GM18498 (cell line): Measurements from ENCODE around the gene FARP1.

ENCODE experiments used
- ATAC-seq: cut with Tn5 transposase; IDR thresholded peaks from one replicate; pipeline ENCODE4 v1.9.1; 2021; ENCODE audit warnings: mild to moderate bottlenecking, moderate library complexity; ENCODE audit not compliant: unreplicated experiment

The FARP1 gene, protein sequence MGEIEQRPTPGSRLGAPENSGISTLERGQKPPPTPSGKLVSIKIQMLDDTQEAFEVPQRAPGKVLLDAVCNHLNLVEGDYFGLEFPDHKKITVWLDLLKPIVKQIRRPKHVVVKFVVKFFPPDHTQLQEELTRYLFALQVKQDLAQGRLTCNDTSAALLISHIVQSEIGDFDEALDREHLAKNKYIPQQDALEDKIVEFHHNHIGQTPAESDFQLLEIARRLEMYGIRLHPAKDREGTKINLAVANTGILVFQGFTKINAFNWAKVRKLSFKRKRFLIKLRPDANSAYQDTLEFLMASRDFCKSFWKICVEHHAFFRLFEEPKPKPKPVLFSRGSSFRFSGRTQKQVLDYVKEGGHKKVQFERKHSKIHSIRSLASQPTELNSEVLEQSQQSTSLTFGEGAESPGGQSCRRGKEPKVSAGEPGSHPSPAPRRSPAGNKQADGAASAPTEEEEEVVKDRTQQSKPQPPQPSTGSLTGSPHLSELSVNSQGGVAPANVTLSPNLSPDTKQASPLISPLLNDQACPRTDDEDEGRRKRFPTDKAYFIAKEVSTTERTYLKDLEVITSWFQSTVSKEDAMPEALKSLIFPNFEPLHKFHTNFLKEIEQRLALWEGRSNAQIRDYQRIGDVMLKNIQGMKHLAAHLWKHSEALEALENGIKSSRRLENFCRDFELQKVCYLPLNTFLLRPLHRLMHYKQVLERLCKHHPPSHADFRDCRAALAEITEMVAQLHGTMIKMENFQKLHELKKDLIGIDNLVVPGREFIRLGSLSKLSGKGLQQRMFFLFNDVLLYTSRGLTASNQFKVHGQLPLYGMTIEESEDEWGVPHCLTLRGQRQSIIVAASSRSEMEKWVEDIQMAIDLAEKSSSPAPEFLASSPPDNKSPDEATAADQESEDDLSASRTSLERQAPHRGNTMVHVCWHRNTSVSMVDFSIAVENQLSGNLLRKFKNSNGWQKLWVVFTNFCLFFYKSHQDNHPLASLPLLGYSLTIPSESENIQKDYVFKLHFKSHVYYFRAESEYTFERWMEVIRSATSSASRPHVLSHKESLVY

DNA sequence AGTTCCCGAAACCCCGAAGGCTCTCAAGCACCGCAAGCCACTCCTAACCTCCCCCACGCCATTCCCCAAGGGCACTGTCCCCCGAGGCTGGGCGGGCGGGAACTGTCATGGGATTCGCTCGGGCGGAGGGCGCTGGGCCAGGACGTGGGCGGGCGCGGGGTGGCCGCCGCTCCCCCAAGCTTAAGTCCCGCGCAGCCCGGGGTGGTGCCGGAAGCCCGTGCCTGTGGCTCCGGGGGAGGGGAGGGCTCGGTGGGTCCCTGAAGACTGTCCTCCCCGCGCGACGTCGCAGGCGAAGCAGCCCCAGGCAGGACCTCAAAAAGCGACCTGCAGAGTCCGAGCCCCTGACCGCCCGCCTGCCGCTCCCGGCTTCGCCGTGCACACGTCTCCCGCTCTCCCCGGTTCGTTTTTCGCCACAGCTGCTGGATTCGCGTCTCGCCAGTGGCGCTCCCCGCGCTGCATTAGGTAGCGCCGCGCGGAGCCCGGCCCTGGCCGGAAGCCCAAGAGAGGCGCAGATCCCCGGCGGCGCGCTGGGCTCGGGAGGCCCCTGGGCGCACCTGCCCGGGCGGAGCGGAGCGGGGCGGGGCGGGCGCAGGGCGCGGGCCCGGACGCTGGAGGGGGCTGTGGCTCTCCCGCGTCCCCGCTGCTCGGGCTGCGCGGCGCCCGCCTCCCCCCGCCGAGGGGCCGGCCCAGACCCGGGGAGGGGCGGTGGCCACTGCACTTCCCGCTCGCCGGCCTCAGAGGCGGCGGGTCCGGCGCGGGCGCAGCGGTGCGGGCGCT, at the start of gene FARP1:
FARP1 (plus strand) TSS at position 715 of the 777 bp plus-strand sequence. CDS start 70,149 bp downstream, outside the sequence.
- ATAC-seq: peak; percentile 86

DNA sequence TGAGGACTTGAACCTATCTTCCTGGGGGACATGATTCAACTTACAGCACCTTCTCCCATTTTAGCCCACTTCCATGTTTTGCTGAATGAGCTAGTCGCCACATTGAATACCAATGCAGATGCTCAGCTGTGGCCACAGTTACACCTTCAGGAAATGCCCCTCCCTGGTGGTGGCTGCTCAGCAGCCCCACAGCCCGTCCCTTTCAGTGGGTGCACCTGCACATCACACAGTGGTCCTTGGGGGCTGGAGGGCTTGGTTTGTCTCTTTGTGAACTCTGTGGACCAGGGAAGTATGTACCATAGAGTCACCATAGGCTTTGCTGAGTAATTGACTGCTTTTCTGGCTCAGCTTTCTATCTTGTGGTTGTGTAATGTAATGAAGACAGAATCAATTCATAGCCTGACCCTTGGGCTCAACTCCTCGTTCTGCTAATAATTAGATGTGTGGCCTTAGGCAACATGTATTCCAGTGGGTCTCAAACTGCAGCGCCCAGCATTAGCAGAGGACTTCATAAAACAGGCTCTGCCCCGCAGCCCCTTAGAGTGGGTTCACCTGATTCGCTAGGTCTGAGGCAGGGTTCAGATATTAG, 48.1 kb upstream of the FARP1 start:
- no peak for ATAC-seq

DNA sequence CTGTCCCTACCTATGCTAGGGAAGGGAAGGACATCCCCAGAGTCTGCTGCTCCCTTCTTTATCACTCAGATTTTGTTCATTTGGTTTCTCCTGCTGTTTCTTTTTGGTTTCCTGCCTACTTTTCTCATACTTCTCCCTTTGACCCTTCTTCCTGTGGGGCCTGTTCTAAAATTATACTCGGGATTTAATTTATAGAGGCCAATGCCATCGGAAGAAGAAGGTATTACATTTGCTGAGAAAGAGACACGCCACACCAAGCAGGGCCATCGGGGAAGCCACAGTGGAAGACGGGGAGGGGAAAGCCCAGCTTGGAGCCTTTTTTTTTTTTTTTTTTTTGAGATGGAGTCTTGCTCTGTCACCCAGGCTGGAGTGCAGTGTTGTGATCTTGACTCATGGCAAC, 46.8 kb upstream of the FARP1 start:
- ATAC-seq: no peak

DNA sequence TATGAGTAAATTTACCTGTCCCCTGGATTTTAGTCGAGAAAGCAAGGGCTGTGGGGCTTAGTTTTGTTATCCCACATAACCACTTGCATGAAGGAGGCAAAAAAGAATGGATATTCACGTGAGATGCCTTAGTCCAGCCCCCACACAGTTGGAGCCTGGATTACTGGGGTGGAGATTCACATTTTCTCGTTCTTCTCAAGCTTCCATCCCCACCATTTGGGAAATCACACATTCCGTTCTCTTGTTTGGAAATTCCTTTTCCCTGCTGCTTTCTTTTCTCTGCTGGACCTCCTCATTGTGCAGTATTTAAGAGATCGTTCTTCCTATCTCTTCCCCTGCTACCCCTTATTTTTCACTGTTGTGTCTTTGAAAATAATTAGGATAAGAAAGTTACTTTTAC, 45.1 kb upstream of the FARP1 start:
- ATAC-seq: no peak

DNA sequence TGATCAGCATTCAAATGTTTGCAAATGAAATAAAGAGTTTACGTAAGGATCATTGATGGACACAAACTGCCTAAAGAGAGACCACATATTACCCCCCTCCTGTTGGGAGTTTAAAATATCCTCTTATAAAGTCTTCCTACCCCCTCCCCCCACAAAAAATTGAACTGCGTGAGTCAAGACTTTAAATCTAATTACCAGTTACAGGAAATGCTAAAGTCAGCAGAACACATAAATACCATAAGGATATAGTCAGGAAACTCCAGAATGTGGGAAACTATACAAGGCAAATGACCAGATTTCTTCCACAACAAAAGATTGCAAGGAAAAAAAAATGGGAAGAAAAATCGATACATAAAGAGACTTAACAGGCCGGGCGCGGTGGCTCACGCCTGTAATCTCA, 44.4 kb upstream of the FARP1 start:
- ATAC-seq: no peak

DNA sequence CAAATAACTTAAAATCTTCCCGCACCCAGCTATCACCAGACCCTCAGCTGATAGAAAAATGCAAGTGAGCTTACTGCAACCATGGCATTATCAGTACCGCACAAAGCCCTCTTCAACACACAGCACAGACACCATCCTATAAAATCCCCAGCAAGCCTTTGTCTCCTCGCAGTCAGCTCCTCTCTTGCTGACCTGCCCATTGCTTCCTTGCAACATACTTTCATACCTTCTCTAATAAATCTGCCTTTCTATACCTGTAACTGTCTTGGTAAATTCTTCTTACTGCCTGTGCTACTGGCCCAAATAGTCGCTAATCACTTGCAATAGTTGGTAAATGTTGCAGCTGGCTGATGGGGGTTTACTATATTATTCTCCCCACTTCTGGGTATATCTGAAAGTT, 43.3 kb upstream of the FARP1 start:
- ATAC-seq: no peak

DNA sequence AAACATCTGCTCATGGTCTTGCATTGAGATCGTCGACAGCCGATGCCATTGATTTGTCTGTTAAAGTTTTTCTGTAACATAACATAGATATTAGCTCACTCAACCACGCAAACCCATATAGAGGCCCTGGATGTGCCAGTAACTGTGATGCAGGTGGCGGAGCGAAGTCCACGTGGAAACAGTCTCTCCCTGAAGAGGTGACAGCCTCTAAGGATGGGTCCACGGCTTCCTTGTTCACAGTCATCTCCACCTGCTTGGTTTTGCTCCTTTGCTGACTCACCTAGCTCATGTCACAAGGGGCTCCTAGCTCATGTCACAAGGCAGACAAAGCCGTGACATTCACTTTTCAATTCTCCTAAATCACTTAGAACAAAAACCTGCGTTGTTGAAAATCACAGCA, 42.4 kb upstream of the FARP1 start:
- ATAC-seq: no peak

DNA sequence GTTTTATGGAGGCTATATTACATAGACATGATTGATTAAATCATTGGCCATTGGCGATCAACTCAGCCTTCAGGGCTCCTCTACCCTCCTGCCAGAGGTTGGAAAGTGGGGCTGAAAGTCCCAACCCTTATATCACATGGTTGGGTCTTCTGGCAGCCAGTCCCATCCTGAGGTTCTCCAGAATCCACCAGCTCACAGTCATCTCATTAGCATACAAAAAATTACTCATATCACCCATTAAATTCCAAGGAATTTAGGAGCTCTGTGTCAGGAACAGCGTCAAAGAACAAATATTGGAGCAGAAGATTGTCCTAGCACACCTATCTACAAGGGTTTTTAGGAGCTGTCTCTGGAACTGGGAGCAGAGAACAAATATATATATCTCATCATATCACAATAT, 39.4 kb upstream of the FARP1 start:
- ATAC-seq: no peak

DNA sequence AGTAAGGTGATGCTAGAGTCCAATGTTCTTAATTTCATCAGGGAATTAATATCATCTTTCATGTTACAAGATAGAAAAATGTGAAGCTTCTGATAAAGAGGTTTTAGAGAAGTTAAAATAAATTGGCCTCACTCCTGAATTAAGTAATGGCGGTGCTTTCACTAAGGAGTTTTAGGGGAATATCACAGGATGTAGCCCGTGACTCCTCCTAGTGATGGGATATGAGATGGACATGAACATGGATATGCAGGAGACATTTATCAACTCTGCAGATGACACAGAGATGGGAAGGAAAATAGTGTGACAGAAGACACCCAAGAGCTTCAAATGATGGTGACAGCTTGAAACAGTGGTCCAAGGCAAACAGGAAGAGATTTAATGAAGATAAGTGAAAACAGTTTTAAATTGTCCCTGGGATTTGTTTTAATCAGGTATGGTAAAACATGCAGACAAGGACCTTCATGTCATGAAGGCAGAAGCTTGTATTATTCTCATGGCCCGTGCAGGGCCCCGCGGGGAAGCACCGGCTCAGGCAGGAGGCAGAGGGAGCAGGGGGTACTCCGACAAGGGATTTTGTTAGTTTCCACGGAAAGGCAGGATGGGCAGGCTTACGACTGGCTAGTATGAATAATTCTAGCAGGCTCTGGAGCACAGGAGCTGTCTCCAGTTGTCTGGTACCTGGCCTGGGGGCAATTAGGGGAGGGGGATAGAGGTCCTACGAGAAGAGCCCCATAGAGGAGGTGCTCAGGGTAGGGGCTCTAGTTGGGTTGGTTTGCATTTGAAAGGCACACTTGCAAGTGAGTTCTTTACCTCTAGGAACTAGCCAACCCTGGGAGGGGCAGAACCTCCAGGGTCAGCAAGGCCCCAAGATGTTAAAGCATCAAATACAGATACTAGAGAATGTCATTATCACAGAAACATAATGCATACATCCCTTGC, 38.7 kb upstream of the FARP1 start:
- no peak for ATAC-seq

DNA sequence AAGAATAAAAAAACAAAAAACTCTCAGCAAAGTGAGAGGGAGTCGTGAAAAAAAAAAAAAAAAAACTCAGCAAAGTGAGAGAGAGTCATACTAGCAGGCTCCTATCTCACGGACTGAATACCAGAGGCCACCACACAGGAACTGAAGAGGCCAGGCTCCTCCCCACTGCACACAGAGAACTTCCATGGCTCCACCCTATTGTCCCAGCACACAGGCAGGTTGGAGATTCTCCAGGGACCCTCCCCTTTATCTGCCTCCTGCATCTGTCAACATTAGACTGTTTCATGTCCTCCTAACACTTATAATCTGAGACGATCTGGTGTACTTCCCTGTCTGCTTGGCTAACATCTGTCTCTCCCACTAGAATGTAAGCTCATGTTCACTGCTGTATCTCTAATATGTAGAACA, 37.0 kb upstream of the FARP1 start:
- ATAC-seq: no peak

DNA sequence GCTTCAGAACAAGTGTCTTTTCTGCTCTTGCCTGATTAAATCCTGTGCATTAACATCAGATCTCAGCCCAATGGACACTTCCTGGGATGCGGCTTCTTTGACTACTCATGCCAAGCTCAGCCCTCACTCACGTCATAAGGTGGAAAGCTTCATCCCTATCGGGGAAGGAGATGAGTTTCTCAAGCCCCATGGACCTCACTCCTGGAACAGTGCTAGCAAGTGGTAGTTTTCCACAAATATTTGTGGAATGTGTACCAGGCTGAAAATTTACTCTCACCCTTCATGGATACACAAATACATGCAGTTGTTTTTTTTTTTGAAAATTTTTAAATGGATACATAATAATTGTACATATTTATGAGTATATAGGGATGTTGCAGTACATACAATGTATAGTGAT, 34.6 kb upstream of the FARP1 start:
- ATAC-seq: no peak

DNA sequence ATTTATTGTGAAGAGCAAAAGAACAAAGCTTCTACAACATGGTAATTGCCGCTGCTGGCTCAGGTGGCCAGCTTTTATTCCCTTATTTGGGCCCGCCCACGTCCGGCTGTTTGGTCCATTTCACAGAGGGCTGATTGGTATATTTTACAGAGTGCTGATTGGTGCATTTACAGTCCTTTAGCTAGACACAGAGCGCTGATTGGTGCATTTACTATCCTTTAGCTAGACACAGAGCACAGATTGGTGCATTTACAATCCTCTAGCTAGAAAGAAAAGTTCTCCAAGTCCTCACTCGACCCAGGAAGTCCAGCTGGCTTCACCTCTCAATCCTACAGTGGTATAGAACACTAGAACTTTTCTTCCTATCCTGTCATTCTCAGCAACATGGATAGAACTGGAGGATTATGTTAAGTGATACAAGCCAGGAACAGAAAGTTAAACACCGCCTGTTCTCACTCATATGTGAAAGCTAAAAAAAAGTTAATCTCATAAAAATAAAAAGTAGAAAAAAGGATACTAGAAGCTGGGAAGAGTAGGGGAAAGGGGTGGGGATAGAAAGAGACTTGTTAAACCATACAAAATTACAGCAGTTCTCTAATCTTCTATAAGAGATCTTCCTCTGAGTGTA, 33.6 kb upstream of the FARP1 start:
- ATAC-seq: no peak

DNA sequence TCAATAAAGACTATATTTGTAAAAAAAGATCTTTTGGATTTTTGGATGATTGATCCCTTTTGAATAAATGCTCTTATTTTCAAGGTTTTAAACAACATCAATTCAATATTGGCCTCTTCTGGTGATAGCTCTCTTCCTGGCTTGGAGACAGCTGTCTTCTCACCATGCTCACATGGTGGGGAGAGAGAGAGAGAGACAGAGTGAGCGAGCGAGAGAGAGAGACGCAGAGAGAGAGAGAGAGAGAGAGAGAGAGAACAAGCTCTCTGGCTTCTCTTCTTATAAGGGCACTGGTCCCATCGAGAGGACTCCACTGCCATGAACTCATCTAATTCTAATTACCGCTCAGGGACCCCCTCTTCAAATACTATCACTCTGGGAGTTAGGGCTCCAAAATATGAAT, 32.1 kb upstream of the FARP1 start:
- ATAC-seq: no peak

DNA sequence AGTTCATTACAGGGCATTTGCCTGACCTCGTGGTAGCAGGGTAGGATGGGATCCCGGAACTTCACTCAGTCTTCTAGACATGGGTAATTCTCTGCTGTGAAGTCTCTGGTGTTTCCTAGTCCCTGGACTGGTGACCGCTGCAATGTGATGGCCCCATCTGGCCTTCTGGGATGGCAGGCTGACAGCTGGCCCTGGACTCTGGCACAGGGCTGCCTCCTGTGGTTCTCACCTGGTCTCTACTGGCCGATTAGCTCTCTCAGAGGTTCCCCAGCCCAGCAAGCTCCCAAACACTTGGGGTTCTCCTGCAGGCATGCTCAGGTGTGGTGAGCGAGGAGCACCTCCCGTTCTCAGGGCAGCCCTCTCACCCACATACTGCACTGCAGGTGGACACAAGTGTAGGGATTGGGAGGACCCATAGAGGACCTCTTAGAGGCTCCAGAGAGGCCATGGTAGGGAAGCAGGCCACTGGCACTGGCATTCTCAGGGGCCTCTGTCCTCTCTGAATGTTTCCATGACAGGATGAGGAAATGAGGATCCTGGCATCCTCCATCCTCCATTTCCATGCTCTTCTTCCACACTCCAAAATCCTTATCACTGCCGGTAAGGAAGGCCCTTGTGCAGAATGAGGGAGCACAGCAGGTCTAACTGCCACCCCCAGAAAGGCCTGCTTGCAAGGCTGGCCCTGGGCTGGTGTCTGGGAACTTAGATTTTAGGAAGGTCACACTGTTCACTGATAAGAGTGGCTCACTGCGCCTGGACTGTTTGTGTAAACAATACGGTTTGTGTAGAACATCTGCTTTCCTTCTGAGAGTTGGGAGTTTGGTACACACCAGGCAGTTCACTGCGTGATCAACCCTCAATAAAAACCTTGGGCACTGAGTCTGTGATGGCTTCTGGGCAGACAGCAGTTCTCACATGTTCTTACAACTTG, 31.5 kb upstream of the FARP1 start:
- ATAC-seq: no peak

DNA sequence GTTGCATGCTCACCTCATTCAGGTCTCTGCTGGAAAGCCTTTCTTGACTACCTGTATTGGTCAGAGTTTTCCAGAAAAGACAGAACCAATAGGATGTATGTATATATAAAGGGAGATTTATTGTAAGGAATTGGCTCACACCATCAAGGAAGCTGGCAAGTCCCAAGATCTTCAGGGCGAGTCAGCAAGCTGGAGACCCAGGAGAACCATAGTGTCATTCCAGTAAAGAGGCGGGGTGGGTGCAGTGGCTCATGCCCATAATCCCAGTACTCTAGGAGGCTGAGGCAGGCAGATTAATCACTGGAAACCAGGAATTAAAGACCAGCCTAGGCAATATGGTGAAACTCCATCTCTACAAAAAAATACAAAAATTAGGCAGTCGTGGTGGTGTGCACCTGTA, 30.4 kb upstream of the FARP1 start:
- no peak for ATAC-seq

DNA sequence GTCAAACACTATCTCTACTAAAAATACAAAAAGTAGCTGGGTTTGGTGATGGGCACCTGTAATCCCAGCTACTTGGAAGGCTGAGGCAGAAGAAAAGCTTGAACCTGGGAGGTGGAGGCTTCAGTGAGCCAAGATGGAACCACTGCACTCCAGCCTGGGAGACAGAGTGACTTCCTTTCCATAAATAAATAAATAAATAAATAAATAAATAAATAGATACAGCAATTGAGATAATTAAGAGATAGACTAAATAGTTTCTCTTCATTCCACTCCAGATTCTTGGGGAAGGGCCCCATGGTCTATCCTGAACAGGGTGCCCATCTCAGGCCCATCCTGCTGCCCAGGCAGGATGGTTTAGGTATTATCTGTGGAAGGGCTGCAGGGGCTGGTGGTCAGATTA, 24.0 kb upstream of the FARP1 start:
- no peak for ATAC-seq

DNA sequence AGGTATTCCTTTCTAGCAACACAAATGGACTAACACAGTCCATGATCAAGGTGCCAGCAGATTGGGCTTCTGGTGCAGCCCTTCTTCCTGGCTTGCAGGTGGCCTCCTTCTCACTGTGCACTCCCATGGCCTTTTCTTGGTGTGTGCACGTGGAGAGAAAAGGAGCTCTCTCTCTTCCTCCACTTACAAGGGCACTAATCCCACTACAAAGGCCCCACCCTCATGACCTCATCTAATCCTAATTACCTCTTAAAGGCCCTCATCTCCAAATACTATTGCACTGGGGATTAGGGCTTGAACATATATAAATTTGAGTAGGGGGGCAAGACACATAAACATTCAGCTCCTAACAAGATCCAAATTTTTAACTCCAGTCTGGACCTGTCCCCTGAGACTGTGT, 19.7 kb upstream of the FARP1 start:
- no peak for ATAC-seq
